Cardiac fibroblast (primary cell): ENCODE measurements around the gene ACHE.

Source experiments
- DNase-seq, 2 donors: peaks; one replicate each; pipeline versions ENCODE4 v3.0.0 to v3.0.0-alpha.2; 2010; ENCODE audit warnings: low read depth in 2 of 2
- H3K4me3 ChIP-seq, 2 donors: replicated peaks in 1 of 2; 1 replicate in 1 of 2; 2 replicates in 1 of 2; pipeline ENCODE4 v1.5.1; 2011; ENCODE audit warnings: low read depth in 2 of 2, low read length in 2 of 2, mild to moderate bottlenecking in 2 of 2, moderate library complexity in 1 of 2
- CTCF ChIP-seq: IDR thresholded peaks from one replicate; pipeline ENCODE4 v1.5.1; 2011; ENCODE audit warnings: low read depth, mild to moderate bottlenecking, low read length, inconsistent platforms

The ACHE gene

GRCh38 chr7:100886936-100887515, 8.7 kb downstream of the ACHE start:
- no peak overlapping the region for H3K4me3 ChIP-seq
- TF ChIP-seq CTCF = no peak
- no peak for DNase-seq

DNA sequence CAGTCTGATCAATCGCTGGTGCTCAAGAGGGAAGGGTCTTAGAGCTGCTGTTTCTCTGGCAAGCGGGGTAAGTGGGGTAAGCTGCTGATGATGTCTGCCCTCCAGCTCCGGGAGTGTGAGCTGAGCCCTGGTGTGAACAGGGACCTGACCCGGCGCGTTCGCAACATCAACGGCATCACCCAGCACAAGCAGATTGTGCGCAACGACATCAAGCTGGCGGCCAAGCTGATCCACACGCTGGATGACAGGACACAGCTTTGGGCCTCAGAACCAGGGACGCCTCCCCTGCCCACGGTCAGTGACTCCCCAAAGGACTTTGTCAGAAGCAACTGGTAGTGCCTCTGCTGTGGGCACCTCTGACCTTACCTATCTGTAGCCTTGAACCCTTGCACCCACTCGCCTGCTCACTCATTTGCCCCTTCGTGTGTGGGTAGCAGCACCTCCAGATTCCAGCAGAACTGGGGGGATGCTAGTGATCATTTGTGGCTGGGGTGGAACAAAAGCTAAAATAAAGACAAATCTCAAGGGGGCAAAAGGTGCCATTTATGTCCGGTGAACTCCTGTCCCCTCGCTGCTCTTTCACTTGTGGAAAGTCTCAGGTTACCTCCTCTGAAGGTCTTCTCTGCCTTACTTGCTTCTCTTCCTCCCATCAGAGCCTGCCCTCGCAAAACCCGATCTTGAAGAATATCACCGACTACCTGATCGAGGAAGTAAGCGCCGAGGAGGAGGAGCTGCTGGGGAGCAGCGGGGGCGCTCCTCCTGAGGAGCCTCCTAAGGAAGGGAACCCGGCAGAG, 9.3 kb downstream of the ACHE start:
- no peak for DNase-seq
- TF ChIP-seq CTCF = no peak
- no peak overlapping the region for H3K4me3 ChIP-seq

DNA sequence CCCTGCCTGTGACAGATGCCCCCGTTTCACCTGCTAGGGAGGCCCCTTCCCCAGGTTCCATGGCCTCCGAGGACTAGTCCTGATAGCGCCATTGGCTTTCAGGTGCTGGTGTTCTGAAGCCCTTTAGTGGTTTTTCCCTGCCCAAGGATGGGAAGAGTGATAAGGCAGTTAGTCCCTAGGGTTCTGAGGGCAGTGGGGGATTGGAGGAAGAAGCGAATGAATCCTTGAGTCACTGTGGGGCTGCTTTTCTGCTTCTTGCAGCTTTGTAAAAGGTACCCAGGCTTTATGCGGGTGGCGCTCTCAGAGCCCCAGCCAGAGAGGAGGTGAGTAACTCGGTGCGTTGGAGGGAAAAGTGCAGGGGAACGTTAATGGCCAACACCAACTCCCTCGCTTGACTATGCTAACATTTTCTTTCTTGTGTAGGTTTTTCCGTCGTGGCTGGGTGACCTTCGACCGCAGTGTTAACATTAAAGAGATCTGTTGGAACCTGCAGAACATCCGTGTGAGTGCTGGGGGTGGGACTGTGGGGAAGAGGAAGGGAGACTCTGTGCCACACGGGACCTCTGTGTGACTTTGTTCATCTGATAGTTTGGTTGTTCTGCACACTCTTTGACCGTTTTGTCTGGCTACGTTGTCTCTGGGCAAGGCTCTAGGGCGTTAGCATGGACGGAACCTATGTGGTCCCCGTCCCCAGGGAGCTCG, 10.1 kb downstream of the ACHE start:
- no peak overlapping the region for H3K4me3 ChIP-seq
- no peak for TF ChIP-seq CTCF
- DNase-seq = no peak

DNA sequence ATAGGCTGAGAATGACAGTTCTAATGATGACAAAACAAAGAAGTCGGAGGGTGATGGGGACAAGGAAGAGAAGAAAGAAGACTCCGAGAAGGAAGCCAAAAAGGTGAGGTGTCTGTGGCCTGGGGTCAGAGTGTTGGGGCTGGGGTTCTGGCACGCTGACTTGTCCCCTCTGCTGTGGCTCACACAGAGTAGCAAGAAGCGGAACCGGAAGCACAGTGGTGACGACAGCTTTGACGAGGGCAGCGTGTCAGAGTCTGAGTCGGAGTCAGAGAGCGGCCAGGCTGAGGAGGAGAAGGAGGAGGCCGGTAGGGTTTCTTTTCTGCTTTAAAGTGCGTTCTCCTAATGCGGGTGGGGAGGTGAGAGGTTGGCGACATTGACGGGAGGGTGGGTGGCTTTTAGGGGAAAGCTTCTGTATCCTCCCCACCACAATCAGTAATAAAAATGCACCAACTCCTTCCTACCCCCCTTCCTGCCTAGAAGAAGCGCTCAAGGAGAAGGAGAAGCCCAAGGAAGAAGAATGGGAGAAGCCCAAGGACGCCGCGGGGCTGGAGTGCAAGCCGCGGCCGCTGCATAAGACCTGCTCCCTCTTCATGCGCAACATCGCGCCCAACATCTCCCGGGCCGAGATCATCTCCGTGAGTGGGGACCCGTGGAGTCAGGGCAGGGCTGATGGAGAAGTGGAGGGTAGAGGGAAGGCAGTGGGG, 10.8 kb downstream of the ACHE start:
- TF ChIP-seq CTCF = no peak
- no peak for DNase-seq
- no peak overlapping the region for H3K4me3 ChIP-seq

DNA sequence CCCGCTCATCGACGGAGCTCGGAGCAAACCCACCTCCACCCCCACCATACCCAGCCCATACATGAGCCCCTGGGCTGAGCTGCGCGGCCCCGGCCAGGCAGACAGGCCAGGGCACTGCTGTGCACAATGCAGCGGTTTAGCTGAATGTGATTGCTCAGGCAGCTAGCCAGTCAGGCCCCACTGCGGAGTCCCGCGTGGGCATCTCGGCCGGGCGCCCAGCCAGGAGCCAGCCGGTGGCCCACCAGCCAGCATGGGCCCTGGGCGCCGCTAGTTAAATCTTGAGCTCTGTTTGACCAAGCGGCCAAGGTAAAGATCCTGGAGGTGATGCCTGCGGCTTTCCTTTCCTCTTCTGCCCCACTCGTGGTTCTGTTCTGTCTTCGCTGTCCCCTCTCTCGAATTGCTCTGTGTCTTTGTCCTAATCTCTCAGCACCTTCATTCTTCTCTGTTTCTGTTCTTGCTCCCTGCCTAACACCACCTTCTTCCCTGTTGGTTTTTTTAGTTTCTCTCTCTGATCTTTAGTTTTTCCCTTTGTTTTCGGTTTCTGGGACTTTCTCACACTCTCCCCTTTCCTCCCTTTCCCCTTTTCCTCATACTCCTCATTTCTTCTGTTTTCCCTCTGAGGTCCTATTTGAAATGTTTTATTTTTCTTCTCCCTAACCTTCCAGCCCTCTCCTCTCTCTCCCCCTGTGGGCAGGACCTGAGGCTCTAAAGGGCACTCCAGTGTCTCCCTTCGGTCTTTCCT, 12.7 kb downstream of the ACHE start:
- TF ChIP-seq CTCF = no peak
- no peak overlapping the region for H3K4me3 ChIP-seq
- no peak for DNase-seq

GRCh38 chr7:100882201-100882600, 13.5 kb downstream of the ACHE start:
- H3K4me3 ChIP-seq = no peak overlapping the region
- no peak for TF ChIP-seq CTCF
- DNase-seq = no peak
